C4-2B (cell line): ENCODE data around the gene CACNA2D1.

Experiments used
- CTCF ChIP-seq: fragments of 450-650 bp; conservative IDR thresholded peaks from 2 replicates; pipeline ENCODE4 v1.5.1; 2017; ENCODE audit warnings: mild to moderate bottlenecking
- ZFX ChIP-seq: fragments of 450-650 bp; IDR thresholded peaks from 2 replicates; pipeline ENCODE4 v1.6.1; 2017

- TF ChIP-seq CTCF (no peak), ZFX (no peak)
These were observed 11.7 kb upstream of the CACNA2D1 start for GRCh38 chr7:82455295-82455694.
